Ammon's horn (tissue), 1 donor: ENCODE measurements around the gene DCDC1.
"Not testable (repeated sequence)": the region's sequence is repeated elsewhere in the genome, so short reads cannot be mapped to it uniquely, and the experiment has no call there.

Source experiments
- DNase-seq: peaks from one replicate; pipeline ENCODE4 v3.0.0-alpha.2; 2016; ENCODE audit warnings: low spot score

The DCDC1 gene

GRCh38 chr11:30985536-30985935, 384.0 kb downstream of the DCDC1 start:
- DNase-seq = no peak

GRCh38 chr11:30984827-30985226, 384.7 kb downstream of the DCDC1 start:
- no peak for DNase-seq

- no peak for DNase-seq
Observed at GRCh38 chr11:30984442-30984816, 385.1 kb downstream of the DCDC1 start.

- DNase-seq = no peak
Observed at GRCh38 chr11:30983776-30984441, 385.6 kb downstream of the DCDC1 start.

- no peak for DNase-seq
Observed at GRCh38 chr11:30983143-30983542, 386.4 kb downstream of the DCDC1 start.

- DNase-seq = no peak
Observed at GRCh38 chr11:30967579-30967978, 402.0 kb downstream of the DCDC1 start.

GRCh38 chr11:30960387-30960992, 409.0 kb downstream of the DCDC1 start:
- peak; percentile 56 for DNase-seq

- DNase-seq = no peak
Observed at GRCh38 chr11:30956751-30957150, 412.8 kb downstream of the DCDC1 start.

GRCh38 chr11:30949838-30950237, 419.7 kb downstream of the DCDC1 start:
- DNase-seq = no peak

- DNase-seq = not testable (repeated sequence)
Observed at GRCh38 chr11:30947715-30948114, 421.8 kb downstream of the DCDC1 start.

GRCh38 chr11:30938810-30939209, 430.7 kb downstream of the DCDC1 start:
- no peak for DNase-seq

- no peak for DNase-seq
Observed at GRCh38 chr11:30938171-30938570, 431.4 kb downstream of the DCDC1 start.

GRCh38 chr11:30936491-30936890, 433.0 kb downstream of the DCDC1 start:
- DNase-seq = no peak

- DNase-seq = no peak
Observed at GRCh38 chr11:30935861-30936260, 433.7 kb downstream of the DCDC1 start.

GRCh38 chr11:30926130-30926529, 443.4 kb downstream of the DCDC1 start:
- DNase-seq = no peak

- no peak for DNase-seq
Observed at GRCh38 chr11:30921811-30922210, 447.7 kb downstream of the DCDC1 start.

GRCh38 chr11:30919389-30920152, 450.0 kb downstream of the DCDC1 start:
- peak; percentile 40 for DNase-seq

- DNase-seq = peak; percentile 57
Observed at GRCh38 chr11:30917859-30918478, 451.6 kb downstream of the DCDC1 start.

- DNase-seq = no peak
Observed at GRCh38 chr11:30917266-30917665, 452.3 kb downstream of the DCDC1 start.

GRCh38 chr11:30916764-30917163, 452.8 kb downstream of the DCDC1 start:
- DNase-seq = no peak

GRCh38 chr11:30914143-30914762, 455.3 kb downstream of the DCDC1 start:
- DNase-seq = peak; percentile 86

GRCh38 chr11:30911247-30911646, 458.3 kb downstream of the DCDC1 start:
- DNase-seq = no peak
